ENCODE results near the gene RNF135. TPM values are rescaled to one million over a fixed set of nuclear protein-coding genes. Genes with fewer than 3 reads are reported as not detected.
"Not testable (repeated sequence)": the region's sequence is repeated elsewhere in the genome, so short reads cannot be mapped to it uniquely, and the experiment has no call there.

The RNF135 gene
- total RNA-seq, 1 donor from 2014 or later: 4.6 TPM

DNA sequence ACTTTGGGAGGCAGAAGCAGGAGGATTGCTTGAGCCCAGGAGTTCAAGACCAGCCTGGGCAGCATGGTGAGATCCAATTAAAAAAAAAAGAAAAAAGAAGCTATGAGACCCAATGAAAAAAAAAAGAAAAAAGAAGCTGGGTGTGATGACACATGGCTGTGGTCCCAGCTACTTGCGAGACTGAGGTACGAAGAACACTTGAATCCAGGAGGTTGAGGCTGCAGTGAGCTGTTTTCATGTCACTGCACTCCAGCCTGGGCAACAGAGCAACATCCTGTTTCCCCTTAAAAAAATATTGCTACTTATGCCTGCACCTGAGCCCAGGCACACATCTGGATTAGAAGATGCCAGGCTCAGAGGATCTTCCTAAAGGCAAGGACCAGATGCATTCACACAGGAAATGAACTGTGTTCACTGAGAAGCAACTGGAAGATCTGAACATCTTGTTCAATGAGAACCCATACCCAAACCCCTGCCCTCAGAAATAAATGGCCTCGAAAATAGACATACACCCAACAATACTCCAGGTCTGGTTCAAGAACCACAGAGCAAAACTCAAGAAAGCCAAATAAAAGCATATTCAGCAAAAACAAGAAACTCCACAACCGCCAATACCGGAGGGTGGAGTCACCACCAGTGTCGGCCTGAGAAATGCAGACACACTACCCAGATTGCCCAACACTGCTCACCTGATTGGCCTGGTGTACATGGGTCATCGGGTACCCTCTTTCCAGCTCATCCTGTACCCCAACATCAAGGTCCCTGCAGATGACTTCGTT is 4.4 kb downstream of the RNF135 start:
- Histone ChIP-seq H3K9me3 (no peaks in the 10 kb centered on the region), H3K4me3 (no peak overlapping the region), H3K4me1 (peaks cover 0 to 3% of the 10 kb centered on the region in 2 donors), H3K36me3 (no peaks in the 10 kb centered on the region), H3K27ac (no peak overlapping the region), H3K27me3 (no peaks in the 10 kb centered on the region)
- intact Hi-C loops (cut with DNase I): no loop called here
- TF ChIP-seq, protein P1, sequence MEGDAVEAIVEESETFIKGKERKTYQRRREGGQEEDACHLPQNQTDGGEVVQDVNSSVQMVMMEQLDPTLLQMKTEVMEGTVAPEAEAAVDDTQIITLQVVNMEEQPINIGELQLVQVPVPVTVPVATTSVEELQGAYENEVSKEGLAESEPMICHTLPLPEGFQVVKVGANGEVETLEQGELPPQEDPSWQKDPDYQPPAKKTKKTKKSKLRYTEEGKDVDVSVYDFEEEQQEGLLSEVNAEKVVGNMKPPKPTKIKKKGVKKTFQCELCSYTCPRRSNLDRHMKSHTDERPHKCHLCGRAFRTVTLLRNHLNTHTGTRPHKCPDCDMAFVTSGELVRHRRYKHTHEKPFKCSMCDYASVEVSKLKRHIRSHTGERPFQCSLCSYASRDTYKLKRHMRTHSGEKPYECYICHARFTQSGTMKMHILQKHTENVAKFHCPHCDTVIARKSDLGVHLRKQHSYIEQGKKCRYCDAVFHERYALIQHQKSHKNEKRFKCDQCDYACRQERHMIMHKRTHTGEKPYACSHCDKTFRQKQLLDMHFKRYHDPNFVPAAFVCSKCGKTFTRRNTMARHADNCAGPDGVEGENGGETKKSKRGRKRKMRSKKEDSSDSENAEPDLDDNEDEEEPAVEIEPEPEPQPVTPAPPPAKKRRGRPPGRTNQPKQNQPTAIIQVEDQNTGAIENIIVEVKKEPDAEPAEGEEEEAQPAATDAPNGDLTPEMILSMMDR (IDR thresholded peaks at IDR 0.05): no peak
- DNase-seq (ENCODE audit: low spot score in 2 of 2): no peak

DNA sequence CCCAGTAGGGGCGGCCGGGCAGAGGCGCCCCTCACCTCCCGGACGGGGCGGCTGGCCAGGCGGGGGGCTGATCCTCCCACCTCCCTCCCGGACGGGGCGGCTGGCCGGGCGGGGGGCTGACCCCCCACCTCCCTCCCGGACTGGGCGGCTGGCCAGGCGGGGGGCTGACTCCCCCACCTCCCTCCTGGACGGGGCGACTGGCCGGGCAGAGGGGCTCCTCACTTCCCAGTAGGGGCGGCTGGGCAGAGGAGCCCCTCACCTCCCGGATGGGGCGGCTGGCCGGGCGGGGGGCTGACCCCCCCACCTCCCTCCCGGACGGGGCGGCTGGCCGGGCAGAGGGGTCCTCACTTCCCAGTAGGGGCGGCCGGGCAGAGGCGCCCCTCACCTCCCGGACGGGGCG is 9.1 kb downstream of the RNF135 start:
- H3K4me1 ChIP-seq; H3K4me3 ChIP-seq; H3K27me3 ChIP-seq; H3K36me3 ChIP-seq; H3K9me3 ChIP-seq; DNase-seq (ENCODE audit: low spot score in 2 of 2); intact Hi-C loops (cut with DNase I); H3K27ac ChIP-seq: not testable (repeated sequence)

DNA sequence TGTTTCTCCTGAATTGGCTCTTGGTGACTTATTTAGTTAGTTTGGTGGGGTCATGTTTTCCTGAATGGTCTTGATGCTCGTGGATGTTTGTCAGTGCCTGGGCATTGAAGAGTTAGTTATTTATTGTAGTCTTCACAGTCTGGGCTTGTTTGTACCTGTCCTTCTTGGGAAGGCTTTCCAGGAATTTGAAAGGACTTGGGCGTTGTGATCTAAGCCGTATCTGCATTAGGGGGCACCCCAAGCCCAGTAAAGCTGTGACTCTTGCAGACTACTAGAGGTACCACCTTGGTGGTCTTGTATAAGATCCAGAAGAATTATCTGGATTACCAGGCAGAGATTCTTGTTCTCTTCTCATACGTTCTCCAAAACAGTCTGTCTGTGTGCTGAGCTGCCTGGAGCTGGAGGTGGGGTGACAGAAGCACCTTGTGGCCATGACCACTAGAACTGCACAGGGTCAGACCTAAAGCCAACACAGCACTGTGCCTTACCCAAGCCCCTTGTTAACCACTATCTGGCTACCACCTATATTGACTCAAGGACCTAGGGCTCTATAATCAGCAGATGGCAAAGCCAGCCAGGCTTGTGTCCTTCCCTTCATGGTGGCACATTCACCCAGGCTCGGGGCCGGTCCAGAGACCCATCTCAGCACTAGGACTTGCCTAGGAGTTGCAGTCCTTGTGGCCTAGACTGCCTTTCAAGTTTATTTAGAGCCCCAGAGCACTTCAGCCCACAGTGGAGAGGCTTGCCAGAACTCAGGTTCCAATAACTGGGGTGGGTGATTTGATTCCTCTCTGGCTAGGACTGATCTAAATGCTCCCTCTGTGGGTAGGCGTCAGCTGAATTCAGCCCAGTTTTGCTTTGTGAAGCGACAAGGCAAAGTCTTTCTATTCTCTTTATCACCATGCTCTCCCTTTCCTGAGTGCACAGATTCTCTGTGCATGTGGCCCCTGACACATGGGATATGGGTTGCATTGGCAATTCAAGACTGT is 11.0 kb downstream of the RNF135 start:
- intact Hi-C loops (cut with DNase I): no loop called here
- Histone ChIP-seq H3K27ac (no peak overlapping the region), H3K9me3 (no peaks in the 10 kb centered on the region), H3K36me3 (peaks cover 10 to 16% of the 10 kb centered on the region in 2 donors), H3K27me3 (no peaks in the 10 kb centered on the region), H3K4me3 (no peak overlapping the region), H3K4me1 (no peaks in the 10 kb centered on the region)
- TF ChIP-seq, protein P1 (IDR thresholded peaks at IDR 0.05): no peak
- no peak for DNase-seq (ENCODE audit: low spot score in 2 of 2)

DNA sequence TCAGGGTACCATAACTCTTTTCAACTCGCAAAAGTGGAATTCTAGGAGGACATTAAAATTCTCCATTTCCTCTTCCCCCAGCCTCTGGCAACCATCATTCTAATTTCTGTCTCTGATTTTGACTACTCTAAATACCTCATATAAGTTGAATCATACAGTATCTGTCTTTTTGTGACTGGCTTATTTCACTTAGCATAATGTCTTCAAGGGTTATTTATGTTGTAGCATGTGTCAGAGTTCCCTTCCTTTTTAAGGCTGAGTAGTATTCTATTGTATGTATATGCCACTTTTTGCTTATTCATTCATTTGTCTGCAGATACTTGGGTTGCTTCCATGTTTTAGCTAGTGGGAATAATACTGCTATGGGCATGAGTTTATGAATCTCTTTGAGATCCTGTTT is 12.0 kb downstream of the RNF135 start:
- Histone ChIP-seq H3K4me1 (no peaks in the 10 kb centered on the region), H3K27me3 (no peaks in the 10 kb centered on the region), H3K9me3 (no peaks in the 10 kb centered on the region), H3K4me3 (no peak overlapping the region), H3K27ac (no peak overlapping the region), H3K36me3 (peaks cover 12 to 16% of the 10 kb centered on the region in 2 donors)
- no peak for DNase-seq (ENCODE audit: low spot score in 2 of 2)
- intact Hi-C loops (cut with DNase I): no loop called here
- TF ChIP-seq, protein P1 (IDR thresholded peaks at IDR 0.05): no peak

DNA sequence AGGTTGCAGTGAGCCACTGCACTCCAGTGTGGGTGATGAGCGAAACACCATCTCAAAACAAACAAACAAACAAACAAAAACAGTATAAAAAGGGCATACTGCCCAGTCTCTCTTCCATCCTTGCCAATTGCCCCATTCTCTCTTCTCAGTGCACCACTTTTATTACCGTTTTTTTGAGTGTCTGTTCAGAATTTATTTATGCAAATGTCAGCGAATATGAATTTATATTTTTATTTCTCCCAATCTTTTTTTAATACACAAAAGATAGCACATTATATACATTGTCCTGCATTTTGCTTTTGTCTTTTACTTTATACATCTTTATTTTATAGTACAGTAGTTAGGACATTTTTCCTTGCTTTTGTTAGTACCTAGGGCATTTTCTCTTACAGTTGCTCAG is 19.6 kb downstream of the RNF135 start:
- no peak overlapping the region for H3K4me3 ChIP-seq
- no peaks in the 10 kb centered on the region for H3K9me3 ChIP-seq
- no peak overlapping the region for H3K27ac ChIP-seq
- H3K4me1 ChIP-seq: no peaks in the 10 kb centered on the region
- TF ChIP-seq, protein P1 (IDR thresholded peaks at IDR 0.05): no peak
- H3K27me3 ChIP-seq: no peaks in the 10 kb centered on the region
- intact Hi-C loops (cut with DNase I): no loop called here
- DNase-seq (ENCODE audit: low spot score in 2 of 2): no peak
- peaks cover 19 to 44% of the 10 kb centered on the region in 2 donors for H3K36me3 ChIP-seq

DNA sequence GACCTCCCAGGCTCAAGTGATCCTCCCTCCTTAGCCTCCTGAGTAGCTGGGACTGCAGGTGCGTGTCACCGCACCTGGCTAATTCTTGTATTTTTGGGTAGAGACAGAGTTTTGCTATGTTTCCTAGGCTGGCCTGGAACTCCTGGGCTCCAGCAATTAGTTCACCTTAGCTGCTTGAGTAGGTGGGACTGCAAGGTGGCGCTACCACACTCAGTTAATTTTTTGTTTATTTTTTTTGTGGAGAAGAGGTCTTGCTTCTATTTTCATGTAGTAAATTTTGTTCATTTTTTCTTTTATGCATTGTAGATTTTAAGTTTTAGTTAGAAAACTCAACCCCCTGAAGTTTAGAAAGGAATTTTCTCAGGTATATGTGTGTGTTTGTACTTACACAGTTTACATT is 21.7 kb downstream of the RNF135 start:
- Histone ChIP-seq H3K4me1 (no peaks in the 10 kb centered on the region), H3K9me3 (no peaks in the 10 kb centered on the region), H3K27ac (no peak overlapping the region), H3K36me3 (peaks cover 21 to 55% of the 10 kb centered on the region in 2 donors), H3K27me3 (no peaks in the 10 kb centered on the region), H3K4me3 (no peak overlapping the region)
- no peak for DNase-seq (ENCODE audit: low spot score in 2 of 2)
- intact Hi-C loops (cut with DNase I): no loop called here
- TF ChIP-seq, protein P1 (IDR thresholded peaks at IDR 0.05): no peak

All from ascending aorta (tissue), 2 donors.